ENCODE measurements around the gene AATK.

AATK gene

DNA sequence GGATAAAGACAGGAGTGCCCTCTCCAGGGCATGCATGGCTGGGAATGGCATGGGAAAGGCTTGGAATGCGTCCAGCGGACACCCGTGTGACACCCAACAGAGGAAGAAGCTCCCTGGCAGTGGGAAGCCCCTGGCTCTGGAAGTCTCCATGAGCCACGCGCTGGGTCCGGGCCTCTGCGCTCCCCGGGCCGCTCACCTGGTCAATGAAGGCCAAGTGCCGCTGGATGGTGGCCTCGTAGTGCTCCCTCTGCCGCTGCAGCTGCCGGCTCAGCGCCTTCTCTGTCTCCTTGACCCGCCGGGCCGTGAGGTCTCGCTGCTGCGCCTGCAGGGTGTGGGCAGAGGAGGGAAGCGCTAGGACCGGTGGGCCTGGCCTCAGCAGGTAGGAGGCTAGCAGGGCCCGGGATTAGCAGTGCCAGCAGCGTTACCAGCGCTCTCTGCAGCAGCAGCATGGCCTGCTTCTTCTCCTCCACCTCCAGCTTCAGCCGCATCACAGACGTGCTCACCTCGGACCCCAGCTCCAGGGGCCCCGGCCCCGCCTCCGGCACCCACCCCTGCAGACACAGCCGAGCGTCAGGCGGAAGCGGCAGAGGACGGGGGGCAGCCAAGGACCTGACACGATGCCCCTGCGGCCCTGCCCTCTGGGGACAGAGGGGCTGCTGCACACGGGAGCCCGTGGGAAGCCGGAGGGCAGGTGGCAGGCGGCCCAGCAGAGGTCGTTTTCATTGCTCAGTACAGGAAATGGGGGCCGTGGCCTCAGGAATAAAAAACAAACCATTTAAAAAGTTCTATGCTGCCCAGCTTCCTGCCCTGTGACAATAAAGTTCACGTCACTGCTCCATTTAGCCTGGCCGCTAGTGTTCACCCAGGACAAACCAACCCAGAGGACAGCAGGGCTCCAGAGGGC, 30.7 kb upstream of the AATK start:
- no peak for DNase-seq

- no peak for DNase-seq
These were observed 30.0 kb upstream of the AATK start for GRCh38 chr17:81195941-81196495.

- DNase-seq, result no peak
These were observed 29.2 kb upstream of the AATK start for GRCh38 chr17:81194941-81195901.

DNA sequence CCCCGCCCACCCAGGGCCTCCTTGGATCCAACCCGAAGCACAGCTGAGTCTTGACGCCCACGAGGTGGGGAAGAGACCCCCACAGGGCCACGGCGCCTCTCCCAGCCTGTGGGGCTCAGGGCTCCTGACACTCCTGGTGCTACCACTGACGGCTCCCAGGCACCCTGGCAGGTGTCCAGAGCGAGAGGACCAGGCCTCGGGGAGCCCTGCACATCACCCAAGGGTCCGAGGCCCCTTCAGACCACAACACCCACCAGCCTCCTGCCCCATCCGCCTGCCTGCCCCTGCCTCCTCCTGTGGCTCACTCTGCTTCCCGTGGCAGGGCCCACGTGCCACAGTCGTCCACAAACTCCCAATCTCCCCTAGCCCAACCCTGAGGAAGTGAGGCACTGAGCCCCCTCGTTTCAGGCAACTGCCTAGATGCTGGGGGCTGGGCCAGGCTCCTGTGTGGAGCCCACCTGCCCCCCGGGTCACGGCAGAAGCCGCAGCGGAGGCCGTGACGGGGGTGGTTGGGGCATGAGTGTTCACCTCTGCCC, 28.3 kb upstream of the AATK start:
- DNase-seq, result no peak

DNA sequence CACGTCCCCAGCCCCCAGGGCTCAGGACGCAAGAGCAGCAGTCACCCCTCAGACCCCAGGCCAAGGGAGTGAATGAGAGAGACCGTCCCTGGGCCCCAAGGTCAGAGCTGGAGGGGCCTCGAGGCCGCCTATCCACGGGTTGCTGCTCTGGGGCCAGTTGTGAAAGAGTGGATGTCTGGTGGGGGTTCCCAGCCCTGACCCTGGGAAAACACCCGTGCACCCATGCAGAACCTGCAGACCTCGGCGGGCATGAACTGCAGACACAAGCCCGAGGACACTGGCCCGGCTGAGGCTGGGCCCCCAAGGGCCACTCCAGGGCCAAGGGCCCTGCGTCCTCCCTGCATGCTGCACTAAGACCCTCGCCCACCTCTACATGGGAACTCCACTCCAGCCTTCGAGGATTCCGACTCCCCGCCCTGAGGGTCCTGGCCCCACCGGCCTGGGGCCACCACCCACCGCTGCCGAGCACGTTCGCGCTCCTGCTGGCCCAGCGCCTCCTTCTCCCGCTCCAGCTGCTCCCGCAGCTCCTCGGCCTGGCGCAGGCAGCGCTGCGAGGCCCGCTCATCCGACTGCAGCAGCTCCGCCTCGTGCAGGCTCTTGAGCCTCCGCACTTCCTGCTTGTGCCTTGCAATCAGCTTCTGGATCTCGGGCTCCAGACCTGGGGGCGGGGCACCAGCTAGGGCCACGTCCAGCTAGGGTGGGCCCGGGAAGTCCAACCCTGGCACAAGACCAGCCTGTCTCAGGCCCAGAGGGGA, 27.6 kb upstream of the AATK start:
- no peak for DNase-seq

GRCh38 chr17:81193051-81193410, 27.0 kb upstream of the AATK start:
- no peak for DNase-seq

DNA sequence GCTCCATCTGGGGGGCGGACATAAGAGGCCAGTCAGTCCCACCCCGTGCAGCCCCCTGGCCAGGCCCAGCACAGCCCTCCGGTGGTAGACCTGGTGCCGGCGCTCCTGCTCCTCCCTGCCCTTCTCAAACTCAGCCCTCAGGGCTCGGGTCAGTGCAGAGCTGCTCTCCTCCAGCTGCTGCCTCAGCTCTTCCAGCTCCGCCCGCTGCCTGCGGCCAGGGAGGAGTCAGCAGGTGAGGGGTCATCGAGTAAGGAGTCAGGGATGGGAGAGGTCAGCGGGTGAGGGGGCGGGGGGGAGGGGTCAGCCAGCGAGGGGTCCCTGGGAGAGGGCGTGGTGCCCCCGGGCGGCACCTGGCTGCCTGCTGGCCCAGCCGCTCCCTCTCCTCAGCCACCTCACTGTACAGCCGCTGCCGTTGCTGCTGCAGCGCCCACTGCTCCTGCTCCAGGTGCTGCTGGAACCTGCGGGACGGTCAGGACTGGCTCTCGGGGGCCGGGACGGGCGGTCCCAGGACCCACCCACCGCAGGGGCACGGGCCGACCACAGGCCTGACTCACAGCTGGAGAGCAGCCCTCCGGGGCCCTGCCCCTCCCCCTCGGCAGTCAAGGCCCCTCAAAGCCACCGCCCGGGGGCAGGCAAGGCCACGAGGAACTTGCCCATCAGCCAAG, 26.5 kb upstream of the AATK start:
- no peak for DNase-seq

GRCh38 chr17:81191646-81192045, 25.6 kb upstream of the AATK start:
- DNase-seq, result no peak

DNA sequence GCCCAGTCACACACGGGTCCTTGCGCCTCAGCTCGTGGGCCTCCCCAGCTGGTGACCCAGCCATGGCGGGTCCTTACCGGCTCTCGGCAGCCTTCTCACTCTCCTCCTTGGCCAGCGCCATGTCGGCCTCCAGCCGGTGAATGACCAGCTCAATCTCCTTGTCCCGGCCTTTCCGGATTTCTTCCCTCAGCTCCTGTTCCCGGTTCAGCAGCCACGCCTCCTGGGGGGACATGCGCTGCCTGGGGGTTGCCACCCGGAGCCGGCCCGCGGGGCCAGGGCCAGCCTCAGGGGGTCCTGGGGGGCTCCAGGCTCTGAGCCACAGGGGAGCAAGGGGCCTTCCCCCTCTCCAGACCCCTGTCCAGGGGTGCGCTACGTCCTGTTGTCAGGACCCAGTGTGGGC, 25.1 kb upstream of the AATK start:
- no peak for DNase-seq

DNA sequence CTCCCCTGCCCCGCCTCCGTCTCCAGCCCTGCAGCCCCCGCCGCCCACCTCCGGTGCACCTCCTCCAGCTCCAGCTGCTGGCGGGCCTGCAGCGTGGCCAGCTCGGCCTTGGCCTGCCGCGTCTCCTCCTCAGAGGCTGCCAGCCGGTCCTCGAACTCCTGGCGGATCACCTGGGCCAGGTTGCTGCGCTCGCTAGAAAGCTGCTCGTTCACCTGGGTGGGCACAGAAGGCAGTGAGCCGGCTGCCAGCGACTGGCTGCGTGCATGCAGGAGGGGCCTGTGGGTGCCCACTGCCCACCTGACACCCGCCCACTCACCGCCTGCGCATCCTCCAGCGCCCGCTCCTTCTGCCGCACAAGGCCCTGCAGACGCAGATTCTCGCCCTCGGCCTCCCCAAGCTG, 24.6 kb upstream of the AATK start:
- no peak for DNase-seq

DNA sequence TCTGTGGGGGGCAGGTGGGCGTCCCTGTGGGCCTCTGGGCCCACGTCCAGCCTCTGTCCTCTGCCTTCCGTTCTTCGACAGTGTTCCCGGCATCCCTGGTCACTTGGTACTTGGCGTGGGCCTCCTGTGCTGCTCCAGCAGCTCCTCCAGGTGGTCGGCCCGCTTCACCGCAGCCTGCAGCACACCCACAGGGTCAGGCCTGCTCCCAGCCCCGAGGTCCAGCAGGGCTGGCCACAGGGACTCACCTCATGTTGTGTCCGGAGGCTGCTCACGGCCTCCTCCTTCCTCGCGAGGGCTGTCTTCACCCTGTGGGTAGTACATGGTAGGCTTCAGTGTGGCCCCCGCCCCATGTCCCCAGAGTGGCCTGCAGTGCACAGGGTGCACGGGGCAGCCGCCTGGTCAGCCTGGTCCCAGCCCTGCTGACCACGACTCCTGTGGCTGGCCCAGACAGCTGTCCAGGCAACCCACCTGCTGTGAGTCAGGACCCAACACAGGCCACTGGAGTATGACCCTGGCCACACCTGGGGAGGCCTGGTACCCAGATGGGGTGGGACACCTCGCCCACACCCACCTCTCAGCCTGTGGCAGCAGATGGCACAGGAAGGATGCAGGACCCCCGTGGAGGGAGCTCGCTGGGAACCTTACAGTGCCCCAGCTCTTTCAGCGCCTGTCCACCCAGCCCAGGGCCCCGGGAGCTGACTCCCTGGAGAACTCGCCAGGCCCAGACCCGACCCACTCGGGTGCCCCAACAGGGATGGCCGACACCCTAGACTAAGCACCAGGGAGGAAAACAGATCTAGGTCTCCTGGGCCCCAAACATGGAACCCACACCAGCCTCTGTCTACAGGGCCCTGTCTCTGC, 23.9 kb upstream of the AATK start:
- DNase-seq, result no peak

DNA sequence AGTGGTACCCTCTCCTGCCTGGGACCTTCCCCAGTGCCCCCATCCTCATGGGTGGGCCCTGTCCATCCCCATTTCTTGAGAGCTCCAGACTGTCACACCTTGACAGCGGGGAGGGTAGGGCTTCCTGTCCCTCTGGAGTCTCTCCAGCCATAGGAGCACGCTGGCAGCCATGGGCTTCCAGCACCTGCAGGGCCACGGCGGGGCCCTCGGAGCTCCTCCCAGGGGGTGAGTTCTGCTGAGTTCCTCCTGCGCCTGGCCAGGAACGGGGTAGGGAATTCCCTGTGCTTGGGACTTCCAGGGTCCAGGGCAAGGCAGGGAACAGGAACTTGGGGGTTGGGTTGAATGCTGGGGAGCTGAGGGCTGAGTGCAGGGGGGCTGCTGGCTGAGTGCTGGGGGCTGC, 23.0 kb upstream of the AATK start:
- no peak for DNase-seq

DNA sequence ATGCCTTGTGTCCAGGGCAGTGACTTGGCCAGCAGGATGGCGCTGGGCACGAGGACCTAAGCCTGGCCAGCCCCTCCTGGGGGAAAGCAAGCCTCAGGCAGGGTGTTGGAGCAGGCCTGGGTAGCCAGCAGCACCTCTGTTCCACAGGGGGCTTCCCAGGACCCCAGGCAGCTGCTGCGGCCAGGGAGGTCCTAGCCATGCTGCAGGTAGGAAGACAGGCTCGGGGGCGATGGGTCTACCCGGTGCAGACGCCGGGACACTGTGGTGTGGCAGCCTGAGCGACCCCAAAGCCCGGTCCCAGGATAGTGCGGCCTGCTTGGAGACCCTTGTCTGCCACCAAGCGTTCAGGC, 22.4 kb upstream of the AATK start:
- no peak for DNase-seq

DNA sequence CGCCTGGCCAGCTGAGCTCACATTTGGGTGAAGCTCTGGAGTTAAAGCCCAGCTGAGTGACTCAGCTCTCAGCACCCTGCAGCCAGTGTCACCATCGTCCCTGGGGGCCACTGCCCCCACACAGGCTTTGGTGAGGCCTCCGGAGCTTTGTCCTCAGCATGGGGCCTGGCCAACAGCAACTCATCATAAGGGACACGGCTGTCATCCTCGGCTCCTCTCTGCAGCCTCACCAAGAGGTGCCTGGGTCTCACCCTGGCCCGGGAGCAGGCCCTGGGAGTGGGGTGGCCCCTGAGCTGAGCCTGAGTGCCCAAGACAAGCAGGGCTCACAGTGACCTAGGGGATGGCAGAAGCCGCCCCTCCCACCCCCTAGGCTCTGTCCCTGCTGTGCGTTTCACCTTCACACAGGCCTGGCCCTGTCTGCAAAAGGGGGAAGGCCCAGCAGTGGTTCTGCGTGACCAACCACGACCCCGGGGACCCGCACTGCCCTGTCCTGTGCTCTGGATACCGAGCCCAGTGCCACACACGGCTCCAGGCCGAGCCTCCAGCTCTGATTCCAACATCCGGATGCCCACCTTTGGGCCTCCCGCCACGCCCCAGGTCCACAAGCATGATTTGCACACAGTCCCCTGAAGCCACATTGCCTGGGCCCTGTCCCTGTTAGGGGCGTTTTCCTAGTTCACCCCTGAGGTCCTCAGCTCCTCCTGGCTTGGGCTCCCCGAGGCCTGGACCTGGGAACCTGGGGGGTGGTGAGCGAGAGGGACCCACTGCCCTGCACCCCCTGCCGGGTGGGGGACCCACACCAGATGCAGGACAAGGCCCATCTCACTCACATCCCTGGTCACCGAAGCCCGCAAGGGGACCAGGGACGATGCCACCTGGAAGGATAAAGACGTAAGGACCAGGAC, 21.8 kb upstream of the AATK start:
- no peak for DNase-seq

GRCh38 chr17:81187120-81187519, 21.1 kb upstream of the AATK start:
- DNase-seq, result no peak

GRCh38 chr17:81186203-81186602, 20.2 kb upstream of the AATK start:
- no peak for DNase-seq

DNA sequence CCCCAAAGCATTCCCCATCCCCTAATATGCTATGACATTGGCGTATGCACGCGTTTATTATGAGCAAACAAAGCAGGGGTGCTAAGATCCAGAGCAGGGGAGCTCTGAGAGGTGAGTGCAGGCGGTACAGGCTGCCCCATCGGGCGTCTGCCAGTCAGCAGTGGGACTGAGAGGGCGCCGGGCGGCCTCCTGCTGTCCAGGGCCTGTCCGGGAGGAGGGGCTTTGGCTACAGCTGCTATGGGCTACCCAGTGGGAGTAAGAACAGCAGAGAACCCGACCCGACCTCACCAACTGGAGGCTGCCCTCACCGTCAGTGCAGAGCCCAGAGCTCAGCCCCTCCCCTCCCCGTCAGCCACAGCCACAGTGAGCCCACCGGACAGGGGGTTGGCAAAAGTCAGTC, 18.5 kb upstream of the AATK start:
- DNase-seq, result no peak

DNA sequence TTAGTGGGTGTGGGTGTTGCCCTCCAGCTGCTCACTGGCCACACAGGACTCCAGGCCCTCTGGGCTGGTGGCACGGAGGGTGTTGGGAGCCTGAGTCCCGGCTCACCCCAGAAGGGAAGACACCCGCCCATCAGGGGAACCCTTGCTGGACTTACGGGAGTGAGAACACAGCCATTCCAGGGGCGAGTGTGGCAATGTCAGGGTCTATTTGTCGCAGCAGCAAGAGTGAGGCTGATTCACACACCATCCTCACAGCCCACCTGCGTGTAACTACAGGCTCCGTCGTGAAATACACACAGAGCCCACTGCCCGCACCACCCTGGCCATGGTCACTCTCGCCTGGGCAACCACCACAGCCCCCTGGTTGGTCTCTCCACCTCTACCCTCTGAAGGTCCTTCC, 17.8 kb upstream of the AATK start:
- DNase-seq, result no peak

GRCh38 chr17:81183316-81183715, 17.3 kb upstream of the AATK start:
- DNase-seq, result no peak

- DNase-seq, result no peak
These were observed 16.6 kb upstream of the AATK start for GRCh38 chr17:81182596-81182995.

Data from SIG-M5 (cell line).